A673 (cell line): Measurements from ENCODE around the gene KYNU.

Source experiments
- CTCF ChIP-seq: fragments of 300-800, 200-600 bp; sonication (generic); conservative IDR thresholded peaks from 2 replicates; pipeline ENCODE4 v1.5.1; 2017; ENCODE audit warnings: low read depth, mild to moderate bottlenecking, antibody characterized with exemption, low read length, moderate library complexity, mixed read lengths
- EZH2 ChIP-seq: fragments of 200-600 bp; sonication (generic); IDR thresholded peaks from 2 replicates; pipeline ENCODE4 v1.6.1; 2017; ENCODE audit warnings: borderline replicate concordance, low read depth, mild to moderate bottlenecking, mixed read lengths, antibody characterized with exemption, low read length; ENCODE audit not compliant: poor library complexity, severe bottlenecking

GRCh38 chr2:142853912-142854311, 23.6 kb upstream of the KYNU start:
- TF ChIP-seq CTCF (no peak), EZH2 (no peak)
